SU-DHL-6 (cell line): ENCODE data around the gene CYB561.

Source experiments
- EZH2phosphoT487 ChIP-seq: fragments of 200-600 bp; sonication (generic), shearing (Covaris generic); conservative IDR thresholded peaks from 2 replicates; pipeline ENCODE4 v1.6.1; 2018; ENCODE audit warnings: mild to moderate bottlenecking, antibody characterized with exemption, low read length, moderate library complexity, mixed read lengths
- TF ChIP-seq, protein P1 (sequence below): fragments of 200-600 bp; sonication (generic); IDR thresholded peaks from one replicate; pipeline ENCODE4 v1.5.1; 2017; ENCODE audit warnings: antibody characterized with exemption, mild to moderate bottlenecking, low read length, moderate library complexity; ENCODE audit not compliant: insufficient read depth, poor library complexity, severe bottlenecking

DNA sequence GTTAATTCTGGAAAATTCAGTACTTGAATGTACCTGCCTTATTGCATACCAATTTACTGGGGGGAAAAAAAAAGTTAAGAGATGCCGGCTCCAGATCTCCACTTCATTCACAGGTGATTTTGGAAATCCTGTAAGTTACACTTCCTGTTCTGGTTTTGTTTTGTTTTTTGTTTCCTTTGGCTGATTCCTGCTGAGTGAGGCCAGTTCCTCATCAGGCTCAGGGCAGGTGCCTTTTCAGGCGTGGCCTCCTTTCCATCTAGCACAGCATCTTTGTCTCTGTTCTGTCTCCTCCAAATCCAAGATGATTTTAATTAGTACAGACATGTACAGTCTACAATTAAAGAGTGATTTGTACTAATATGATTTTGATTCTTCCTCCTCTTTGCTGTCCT, 19.2 kb downstream of the CYB561 start:
- TF ChIP-seq, protein P1, sequence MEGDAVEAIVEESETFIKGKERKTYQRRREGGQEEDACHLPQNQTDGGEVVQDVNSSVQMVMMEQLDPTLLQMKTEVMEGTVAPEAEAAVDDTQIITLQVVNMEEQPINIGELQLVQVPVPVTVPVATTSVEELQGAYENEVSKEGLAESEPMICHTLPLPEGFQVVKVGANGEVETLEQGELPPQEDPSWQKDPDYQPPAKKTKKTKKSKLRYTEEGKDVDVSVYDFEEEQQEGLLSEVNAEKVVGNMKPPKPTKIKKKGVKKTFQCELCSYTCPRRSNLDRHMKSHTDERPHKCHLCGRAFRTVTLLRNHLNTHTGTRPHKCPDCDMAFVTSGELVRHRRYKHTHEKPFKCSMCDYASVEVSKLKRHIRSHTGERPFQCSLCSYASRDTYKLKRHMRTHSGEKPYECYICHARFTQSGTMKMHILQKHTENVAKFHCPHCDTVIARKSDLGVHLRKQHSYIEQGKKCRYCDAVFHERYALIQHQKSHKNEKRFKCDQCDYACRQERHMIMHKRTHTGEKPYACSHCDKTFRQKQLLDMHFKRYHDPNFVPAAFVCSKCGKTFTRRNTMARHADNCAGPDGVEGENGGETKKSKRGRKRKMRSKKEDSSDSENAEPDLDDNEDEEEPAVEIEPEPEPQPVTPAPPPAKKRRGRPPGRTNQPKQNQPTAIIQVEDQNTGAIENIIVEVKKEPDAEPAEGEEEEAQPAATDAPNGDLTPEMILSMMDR = no peak
- TF ChIP-seq EZH2phosphoT487 = no peak
